IMR-90 (cell line): ENCODE results near the gene FBXW7. TPM values are rescaled to one million over a fixed set of nuclear protein-coding genes. Genes with fewer than 3 reads are reported as not detected.

Source experiments
- ATAC-seq: fragments of 200-7000 bp; cut with Tn5 transposase; 2 replicates; pipeline ENCODE4 v1.9.1; 2020; ENCODE audit warnings: low read depth, mild to moderate bottlenecking, moderate library complexity
- BruUV-seq: library from RNA; stranded (reverse); fragments of 400-500 nt; replicated peaks from 2 replicates; lab custom pipeline; 2021; lab: Mats Ljungman, UMichigan
- CTCF ChIA-PET: fragments of 300-600 bp; formaldehyde crosslinking; extraction: SDS; loops from one replicate; lab custom pipeline; 2021; ENCODE audit warnings: antibody characterized with exemption; lab: Yijun Ruan, JAX
- POLR2A ChIA-PET: fragments of 300-600 bp; sonication (Branson Sonifier 250); formaldehyde crosslinking; loops from one replicate; lab custom pipeline; 2022; ENCODE audit warnings: antibody characterized with exemption; ENCODE audit not compliant: unreplicated experiment; lab: Charles Lee
- DNase-seq: peaks from one replicate; pipeline ENCODE4 v3.0.0; 2013
- H2AFZ ChIP-seq: replicated peaks from 2 replicates; pipeline ENCODE3; 2013; ENCODE audit warnings: low read length, mild to moderate bottlenecking; ENCODE audit not compliant: poor library complexity
- H2AK5ac ChIP-seq: 2 replicates; pipeline ENCODE4 v1.6.1; 2013; ENCODE audit warnings: low read depth, low read length, inconsistent platforms
- H2AK9ac ChIP-seq: replicated peaks from 2 replicates; pipeline ENCODE3; 2013; ENCODE audit warnings: mild to moderate bottlenecking, low read depth, low read length, moderate library complexity; ENCODE audit not compliant: poor library complexity
- H2BK120ac ChIP-seq: 2 replicates; pipeline ENCODE4 v1.6.1; 2013; ENCODE audit warnings: low read depth, low read length, inconsistent platforms
- H2BK15ac ChIP-seq: 3 replicates; pipeline ENCODE4 v1.6.1; 2013; ENCODE audit warnings: low read depth, low read length, inconsistent platforms
- H2BK20ac ChIP-seq: 2 replicates; pipeline ENCODE4 v1.6.1; 2013; ENCODE audit warnings: low read depth, mild to moderate bottlenecking, inconsistent platforms, low read length, moderate library complexity
- H2BK5ac ChIP-seq: 2 replicates; pipeline ENCODE4 v1.6.1; 2013; ENCODE audit warnings: mild to moderate bottlenecking, low read depth, low read length, inconsistent platforms; ENCODE audit not compliant: poor library complexity, severe bottlenecking
- H3K14ac ChIP-seq: replicated peaks from 2 replicates; pipeline ENCODE4 v1.6.1; 2013; ENCODE audit warnings: low read depth, low read length, inconsistent platforms
- H3K18ac ChIP-seq: 2 replicates; pipeline ENCODE4 v1.6.1; 2013; ENCODE audit warnings: low read depth, low read length, control low read depth
- H3K23ac ChIP-seq: 2 replicates; pipeline ENCODE4 v1.6.1; 2013; ENCODE audit warnings: low read depth, low read length, inconsistent platforms
- H3K27ac ChIP-seq: 2 replicates; pipeline ENCODE4 v1.5.1; 2013; ENCODE audit warnings: mild to moderate bottlenecking, control low read depth, low read length; ENCODE audit not compliant: insufficient read depth
- H3K27me3 ChIP-seq: 2 replicates; pipeline ENCODE4 v1.6.1; 2013; ENCODE audit warnings: low read length; ENCODE audit not compliant: control insufficient read depth, insufficient read depth
- H3K36me3 ChIP-seq: 2 replicates; pipeline ENCODE4 v1.6.1; 2013; ENCODE audit warnings: low read length, mixed read lengths; ENCODE audit not compliant: control insufficient read depth, insufficient read depth
- H3K4ac ChIP-seq: 2 replicates; pipeline ENCODE4 v1.6.1; 2013; ENCODE audit warnings: low read depth, low read length, inconsistent platforms
- H3K4me1 ChIP-seq: 2 replicates; pipeline ENCODE4 v1.6.1; 2013; ENCODE audit warnings: low read length, mixed read lengths; ENCODE audit not compliant: control insufficient read depth, insufficient read depth
- H3K4me2 ChIP-seq: 2 replicates; pipeline ENCODE4 v1.6.1; 2013; ENCODE audit warnings: low read depth, mild to moderate bottlenecking, control low read depth, low read length, moderate library complexity
- H3K4me3 ChIP-seq: 2 replicates; pipeline ENCODE4 v1.5.1; 2013; ENCODE audit warnings: low read depth, mild to moderate bottlenecking, control low read depth, low read length, moderate library complexity; ENCODE audit not compliant: insufficient read depth
- H3K56ac ChIP-seq: 2 replicates; pipeline ENCODE4 v1.6.1; 2013; ENCODE audit warnings: low read length, inconsistent platforms; ENCODE audit not compliant: insufficient read depth; ENCODE audit errors: extremely low read depth
- H3K79me1 ChIP-seq, 2 experiments: 2 replicates each; pipeline ENCODE4 v1.6.1; 2013; ENCODE audit warnings: low read length in 2 of 2, inconsistent platforms in 1 of 2, low read depth in 1 of 2
- H3K9ac ChIP-seq: 2 replicates; pipeline ENCODE4 v1.6.1; 2013; ENCODE audit warnings: low read depth, low read length, control low read depth
- H3K9me1 ChIP-seq: 2 replicates; pipeline ENCODE4 v1.6.1; 2013; ENCODE audit warnings: low read length, inconsistent platforms; ENCODE audit not compliant: insufficient read depth
- H3K9me3 ChIP-seq: 2 replicates; pipeline ENCODE4 v1.6.1; 2013; ENCODE audit warnings: low read length; ENCODE audit not compliant: control insufficient read depth, insufficient read depth
- H4K20me1 ChIP-seq: 2 replicates; pipeline ENCODE4 v1.6.1; 2013; ENCODE audit warnings: low read length, inconsistent platforms; ENCODE audit not compliant: insufficient read depth
- H4K5ac ChIP-seq: 2 replicates; pipeline ENCODE4 v1.6.1; 2013; ENCODE audit warnings: mild to moderate bottlenecking, low read depth, low read length, control low read depth
- H4K8ac ChIP-seq, 2 experiments: 2 replicates each; pipeline ENCODE4 v1.6.1; 2013; ENCODE audit warnings: low read depth in 2 of 2, low read length in 2 of 2, control low read depth in 1 of 2, inconsistent platforms in 1 of 2
- H4K91ac ChIP-seq: 2 replicates; pipeline ENCODE4 v1.6.1; 2013; ENCODE audit warnings: low read depth, low read length, inconsistent platforms; ENCODE audit not compliant: insufficient read depth
- BHLHE40 ChIP-seq: fragments of 150-350 bp; IDR thresholded peaks from 2 replicates; pipeline ENCODE4 v1.6.1; 2016; ENCODE audit warnings: mild to moderate bottlenecking, low read depth, low read length
- CEBPB ChIP-seq: IDR thresholded peaks from 2 replicates; pipeline ENCODE4 v1.6.1; 2012; ENCODE audit warnings: low read depth, low read length, improper control_type of control experiment
- CHD1 ChIP-seq: IDR thresholded peaks from 2 replicates; pipeline ENCODE4 v1.6.1; 2012; ENCODE audit warnings: low read depth, low read length, improper control_type of control experiment
- FOS ChIP-seq: fragments of 150-350 bp; IDR thresholded peaks from 2 replicates; pipeline ENCODE4 v1.6.1; 2016; ENCODE audit warnings: low read depth, low read length
- MAZ ChIP-seq: IDR thresholded peaks from 2 replicates; pipeline ENCODE4 v1.6.1; 2012; ENCODE audit warnings: low read depth, mild to moderate bottlenecking, low read length, improper control_type of control experiment, moderate library complexity, borderline replicate concordance
- MXI1 ChIP-seq: IDR thresholded peaks from 2 replicates; pipeline ENCODE4 v1.6.1; 2012; ENCODE audit warnings: low read depth, mild to moderate bottlenecking, low read length, moderate library complexity, borderline replicate concordance
- NFE2L2 ChIP-seq: fragments of 150-350 bp; IDR thresholded peaks from 2 replicates; pipeline ENCODE4 v1.6.1; 2016; ENCODE audit warnings: low read depth, mild to moderate bottlenecking, low read length
- POLR2A ChIP-seq: IDR thresholded peaks from 2 replicates; pipeline ENCODE4 v1.6.1; 2012; ENCODE audit warnings: mild to moderate bottlenecking, low read depth, low read length
- RAD21 ChIP-seq: IDR thresholded peaks from 2 replicates; pipeline ENCODE4 v1.6.1; 2012; ENCODE audit warnings: low read length, improper control_type of control experiment
- RCOR1 ChIP-seq: IDR thresholded peaks from 2 replicates; pipeline ENCODE4 v1.6.1; 2012; ENCODE audit warnings: mild to moderate bottlenecking, low read length, improper control_type of control experiment; ENCODE audit not compliant: insufficient replicate concordance
- RFX5 ChIP-seq: IDR thresholded peaks from 2 replicates; pipeline ENCODE4 v1.8.0; 2012; ENCODE audit warnings: low read depth, mild to moderate bottlenecking, low read length, moderate library complexity
- WGBS, 2 experiments: methylation state at CpG; one replicate each; pipeline versions ENCODE4 v1.1.5 to v1.1.7; 2013; ENCODE audit warnings: missing lambda C conversion rate in 2 of 2; ENCODE audit not compliant: insufficient read length in 1 of 2; ENCODE audit errors: extremely low coverage in 2 of 2; 5-methylcytosine and 5-hydroxymethylcytosine counted together
- dilution Hi-C: fragments of 300-500 bp; cut with HindIII; formaldehyde crosslinking; loops from one replicate; pipeline ENCODE4 v1.14.3; 2018; ENCODE audit warnings: low sequenced_read_pairs; ENCODE audit not compliant: unreplicated experiment
- in situ Hi-C: fragments of 300-500 bp; cut with MboI; formaldehyde crosslinking; loops from 3 replicates; pipeline ENCODE4 v1.14.3; 2019; ENCODE audit warnings: low sequenced_read_pairs, inconsistent platforms, mixed read lengths
- intact Hi-C: fragments of 100-400 bp; cut with micrococcal nuclease; formaldehyde crosslinking; loops from 2 replicates; pipeline ENCODE4 v1.10.0; 2022
- polyA plus RNA-seq, 3 experiments: library from polyadenylated mRNA; depleted of rRNA; stranded (reverse); fragments of >200 nt; gene quantifications; 2 replicates each; pipeline ENCODE4 v1.2.3, GENCODE V29; 2012; ENCODE audit warnings: low replicate concordance in 1 of 3
- total RNA-seq: library from RNA; depleted of rRNA; stranded (reverse); fragments of >200 nt; gene quantifications from 2 replicates; pipeline ENCODE4 v1.2.3, GENCODE V29; 2012
- TF ChIP-seq, protein P1 (sequence below): fragments of 150-350 bp; IDR thresholded peaks from 2 replicates; pipeline ENCODE4 v1.6.1; 2016; ENCODE audit warnings: low read depth, mild to moderate bottlenecking, low read length, moderate library complexity, borderline replicate concordance
- TF ChIP-seq, protein P2 (sequence below): fragments of 150-350 bp; IDR thresholded peaks from 2 replicates; pipeline ENCODE4 v1.6.1; 2017; ENCODE audit warnings: mild to moderate bottlenecking, antibody characterized with exemption, low read length, low read depth
- TF ChIP-seq, protein P3 (sequence below): conservative IDR thresholded peaks from 2 replicates; pipeline ENCODE4 v1.5.1; 2012; ENCODE audit warnings: mild to moderate bottlenecking, low read depth, low read length, improper control_type of control experiment

Gene FBXW7
- total and polyA plus RNA-seq, 2 of the 4 experiments (the other 2 are of a cell fraction): 7.2 to 27.4 TPM

DNA sequence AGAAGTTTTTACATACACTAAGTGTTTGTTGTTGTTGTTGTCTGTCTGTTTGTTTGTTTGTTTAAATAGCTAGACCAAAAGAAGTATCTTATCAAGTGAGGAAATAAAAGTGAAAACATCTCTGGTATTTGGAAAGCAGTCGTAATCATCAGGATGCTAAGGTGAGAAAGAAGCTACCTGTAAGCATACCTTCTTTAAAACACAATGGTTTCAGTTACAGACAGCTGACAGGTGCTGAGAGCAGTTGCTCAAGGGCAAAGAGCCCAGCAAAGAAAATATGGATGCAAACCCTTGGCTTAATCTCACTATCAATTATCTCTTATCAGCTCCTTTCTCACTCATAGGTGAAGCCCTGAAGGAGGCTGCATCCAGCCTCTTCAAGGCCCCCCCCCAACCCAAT is 42.8 kb upstream of the FBXW7 start:
- Histone ChIP-seq H3K14ac (no peak overlapping the region), H2AFZ (no peak overlapping the region), H2BK120ac (no peak overlapping the region), H3K9ac (no peak overlapping the region), H3K4me1 (no peaks in the 10 kb centered on the region), H3K36me3 (no peaks in the 10 kb centered on the region), H3K4ac (no peak overlapping the region), H4K8ac (no peak overlapping the region), H3K18ac (no peak overlapping the region), H3K9me3 (no peaks in the 10 kb centered on the region), H3K4me2 (no peak overlapping the region), H3K27ac (no peak overlapping the region), H2BK5ac (no peak overlapping the region), H2AK9ac (no peak overlapping the region), H2BK15ac (no peak overlapping the region), H3K56ac (no peak overlapping the region), H2BK20ac (no peak overlapping the region), H4K91ac (no peak overlapping the region), H2AK5ac (no peak overlapping the region), H3K4me3 (no peak overlapping the region), H3K23ac (no peak overlapping the region), H3K27me3 (peaks cover 12% of the 10 kb centered on the region), H4K20me1 (no peaks in the 10 kb centered on the region), H3K9me1 (no peaks in the 10 kb centered on the region), H3K79me1 (no peaks in the 10 kb centered on the region), H4K5ac (no peak overlapping the region)
- BruUV-seq: no TSS peak
- dilution Hi-C loops: no loop called here
- ATAC-seq (no peak), DNase-seq (no peak)
- CTCF ChIA-PET: interaction anchor here (0.6 kb wide), 1 partner anchor 11 kb away, joined by 3 read pairs; no protein-coding TSS in a partner anchor
- intact Hi-C loops: no loop called here
- TF ChIP-seq NFE2L2 (no peak), RAD21 (no peak), MXI1 (no peak), CHD1 (no peak), POLR2A (no peak), RFX5 (no peak), BHLHE40 (no peak), MAZ (no peak), RCOR1 (no peak), CEBPB (no peak), FOS (no peak)
- TF ChIP-seq, protein P1, sequence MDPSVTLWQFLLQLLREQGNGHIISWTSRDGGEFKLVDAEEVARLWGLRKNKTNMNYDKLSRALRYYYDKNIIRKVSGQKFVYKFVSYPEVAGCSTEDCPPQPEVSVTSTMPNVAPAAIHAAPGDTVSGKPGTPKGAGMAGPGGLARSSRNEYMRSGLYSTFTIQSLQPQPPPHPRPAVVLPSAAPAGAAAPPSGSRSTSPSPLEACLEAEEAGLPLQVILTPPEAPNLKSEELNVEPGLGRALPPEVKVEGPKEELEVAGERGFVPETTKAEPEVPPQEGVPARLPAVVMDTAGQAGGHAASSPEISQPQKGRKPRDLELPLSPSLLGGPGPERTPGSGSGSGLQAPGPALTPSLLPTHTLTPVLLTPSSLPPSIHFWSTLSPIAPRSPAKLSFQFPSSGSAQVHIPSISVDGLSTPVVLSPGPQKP: no peak
- TF ChIP-seq, protein P2, sequence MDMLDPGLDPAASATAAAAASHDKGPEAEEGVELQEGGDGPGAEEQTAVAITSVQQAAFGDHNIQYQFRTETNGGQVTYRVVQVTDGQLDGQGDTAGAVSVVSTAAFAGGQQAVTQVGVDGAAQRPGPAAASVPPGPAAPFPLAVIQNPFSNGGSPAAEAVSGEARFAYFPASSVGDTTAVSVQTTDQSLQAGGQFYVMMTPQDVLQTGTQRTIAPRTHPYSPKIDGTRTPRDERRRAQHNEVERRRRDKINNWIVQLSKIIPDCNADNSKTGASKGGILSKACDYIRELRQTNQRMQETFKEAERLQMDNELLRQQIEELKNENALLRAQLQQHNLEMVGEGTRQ: no peak
- TF ChIP-seq, protein P3, sequence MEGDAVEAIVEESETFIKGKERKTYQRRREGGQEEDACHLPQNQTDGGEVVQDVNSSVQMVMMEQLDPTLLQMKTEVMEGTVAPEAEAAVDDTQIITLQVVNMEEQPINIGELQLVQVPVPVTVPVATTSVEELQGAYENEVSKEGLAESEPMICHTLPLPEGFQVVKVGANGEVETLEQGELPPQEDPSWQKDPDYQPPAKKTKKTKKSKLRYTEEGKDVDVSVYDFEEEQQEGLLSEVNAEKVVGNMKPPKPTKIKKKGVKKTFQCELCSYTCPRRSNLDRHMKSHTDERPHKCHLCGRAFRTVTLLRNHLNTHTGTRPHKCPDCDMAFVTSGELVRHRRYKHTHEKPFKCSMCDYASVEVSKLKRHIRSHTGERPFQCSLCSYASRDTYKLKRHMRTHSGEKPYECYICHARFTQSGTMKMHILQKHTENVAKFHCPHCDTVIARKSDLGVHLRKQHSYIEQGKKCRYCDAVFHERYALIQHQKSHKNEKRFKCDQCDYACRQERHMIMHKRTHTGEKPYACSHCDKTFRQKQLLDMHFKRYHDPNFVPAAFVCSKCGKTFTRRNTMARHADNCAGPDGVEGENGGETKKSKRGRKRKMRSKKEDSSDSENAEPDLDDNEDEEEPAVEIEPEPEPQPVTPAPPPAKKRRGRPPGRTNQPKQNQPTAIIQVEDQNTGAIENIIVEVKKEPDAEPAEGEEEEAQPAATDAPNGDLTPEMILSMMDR: no peak
- in situ Hi-C loops: no loop called here
- POLR2A ChIA-PET: no interaction called here
- no CpG with 5 or more reads among the region's 1 CpG for WGBS, 2 experiments
